Lung (tissue), 12 donors: Measurements from ENCODE around the gene GNPTAB. TPM values are rescaled to one million over a fixed set of nuclear protein-coding genes. Genes with fewer than 3 reads are reported as not detected.
A peak's percentile ranks its signal among the peaks of the same experiment; 100 is the strongest.
"Not testable (repeated sequence)": the region's sequence is repeated elsewhere in the genome, so short reads cannot be mapped to it uniquely, and the experiment has no call there.

Experiments used
- ATAC-seq: fragments of 200-7000 bp; cut with Tn5 transposase; one replicate; pipeline ENCODE4 v1.9.1; 2020; ENCODE audit warnings: moderate number of reproducible peaks; ENCODE audit not compliant: insufficient read depth, low FRiP score
- DNase-seq, 3 donors: peaks; one replicate each; pipeline ENCODE4 v3.0.0-alpha.2; 2013 to 2017
- H3K27ac ChIP-seq, 2 donors: one replicate each; pipeline ENCODE4 v1.5.1; 2013; ENCODE audit warnings: mild to moderate bottlenecking in 2 of 2, moderate library complexity in 2 of 2, control low read depth in 1 of 2, inconsistent platforms in 1 of 2, low read depth in 1 of 2, low read length in 1 of 2
- H3K27me3 ChIP-seq, 3 donors: one replicate each; pipeline ENCODE4 v1.5.1; 2013; ENCODE audit warnings: low read length in 2 of 3; ENCODE audit not compliant: control insufficient read depth in 3 of 3, insufficient read depth in 3 of 3
- H3K36me3 ChIP-seq, 4 donors: one replicate each; pipeline ENCODE4 v1.5.1; 2013; ENCODE audit warnings: low read length in 4 of 4, mild to moderate bottlenecking in 1 of 4, moderate library complexity in 1 of 4; ENCODE audit not compliant: control insufficient read depth in 4 of 4, insufficient read depth in 4 of 4
- H3K4me1 ChIP-seq, 5 donors: one replicate each; pipeline ENCODE4 v1.5.1; 2013; ENCODE audit warnings: low read length in 5 of 5, mild to moderate bottlenecking in 2 of 5, moderate library complexity in 1 of 5; ENCODE audit not compliant: control insufficient read depth in 5 of 5, insufficient read depth in 5 of 5
- H3K4me3 ChIP-seq: one replicate; pipeline ENCODE4 v1.5.1; 2013; ENCODE audit warnings: mild to moderate bottlenecking, control low read depth, moderate library complexity
- H3K9ac ChIP-seq, 2 donors: one replicate each; pipeline ENCODE4 v1.5.1; 2013; ENCODE audit warnings: low read length in 2 of 2, control low read depth in 1 of 2; ENCODE audit not compliant: insufficient read depth in 1 of 2
- H3K9me3 ChIP-seq, 4 donors: one replicate each; pipeline ENCODE4 v1.5.1; 2013; ENCODE audit warnings: low read length in 3 of 4, mild to moderate bottlenecking in 1 of 4, moderate library complexity in 1 of 4; ENCODE audit not compliant: control insufficient read depth in 4 of 4, insufficient read depth in 3 of 4
- CTCF ChIP-seq: IDR thresholded peaks from 2 replicates; pipeline ENCODE4 v1.5.1; 2012; ENCODE audit warnings: mild to moderate bottlenecking; ENCODE audit errors: control extremely low read depth, extremely low read depth
- WGBS, 2 donors: extraction: QIAGEN DNeasy Blood & Tissue Kit; methylation state at CpG; one replicate each; pipeline ENCODE4 v1.1.7; 2013; 5-methylcytosine and 5-hydroxymethylcytosine counted together
- polyA plus RNA-seq, 2 donors: library from polyadenylated mRNA; stranded (reverse); fragments of 200-250 nt; gene quantifications; one replicate each; pipeline ENCODE4 v1.2.1, GENCODE V29; 2013
- total RNA-seq, 2 donors: library from RNA; depleted of rRNA in 1 of 2; stranded (reverse); fragments of >200 nt in 1 of 2; gene quantifications; one replicate each; pipeline ENCODE4 v1.2.1, GENCODE V29; 2014 to 2021
- donor health status: control.
- donor health status: control.
- donor health status: Bipolar disorder and iron deficiency.
- donor health status: healthy.
- donor health status: DM: yes; HTN: yes; CAD: no.

Gene GNPTAB
- total and polyA plus RNA-seq, 4 donors = 14.8 to 74.3 (median 39.9) TPM

GRCh38 chr12:101823891-101824290, 6.9 kb downstream of the GNPTAB start:
- Histone ChIP-seq H3K9me3 (no peaks in the 10 kb centered on the region), H3K4me1 (peaks cover 0 to 9% (median 2%) of the 10 kb centered on the region in 5 donors), H3K27me3 (no peaks in the 10 kb centered on the region), H3K9ac (no peak overlapping the region), H3K27ac (peak overlapping the region; percentile 37 to 58), H3K36me3 (no peaks in the 10 kb centered on the region), H3K4me3 (no peak overlapping the region)
- ATAC-seq (no peak), DNase-seq (peak in 1 of 3 donors; percentile 34)
- no peak for TF ChIP-seq CTCF
- 0 to 5% methylated on average over 3 of the region's 3 CpGs for WGBS, 2 donors

- peaks cover 0 to 9% (median 2%) of the 10 kb centered on the region in 5 donors for H3K4me1 ChIP-seq
- DNase-seq (peak in 1 of 3 donors; percentile 28), ATAC-seq (no peak)
- TF ChIP-seq CTCF = no peak
- H3K4me3 ChIP-seq = no peak overlapping the region
- WGBS, 2 donors = 75 to 92% methylated on average over 4 of the region's 4 CpGs
- no peak overlapping the region for H3K9ac ChIP-seq
- no peaks in the 10 kb centered on the region for H3K36me3 ChIP-seq
- H3K9me3 ChIP-seq = no peaks in the 10 kb centered on the region
- H3K27ac ChIP-seq = no peak overlapping the region
- no peaks in the 10 kb centered on the region for H3K27me3 ChIP-seq
Measured at GRCh38 chr12:101823039-101823438, 7.7 kb downstream of the GNPTAB start.

GRCh38 chr12:101819467-101819866, 11.3 kb downstream of the GNPTAB start:
- Histone ChIP-seq H3K4me1 (peaks cover 0 to 2% (median 0%) of the 10 kb centered on the region in 5 donors), H3K36me3 (no peaks in the 10 kb centered on the region), H3K27ac (no peak overlapping the region), H3K27me3 (no peaks in the 10 kb centered on the region), H3K9ac (no peak overlapping the region), H3K9me3 (no peaks in the 10 kb centered on the region), H3K4me3 (no peak overlapping the region)
- WGBS, 2 donors = 78 to 96% methylated on average over 2 of the region's 2 CpGs
- DNase-seq (no peak), ATAC-seq (no peak)
- no peak for TF ChIP-seq CTCF

- not testable (repeated sequence) for H3K36me3 ChIP-seq, H3K9ac ChIP-seq, DNase-seq, H3K4me3 ChIP-seq, H3K27me3 ChIP-seq, ATAC-seq, H3K4me1 ChIP-seq, H3K27ac ChIP-seq, H3K9me3 ChIP-seq
- 95 to 97% methylated on average over 4 of the region's 4 CpGs for WGBS, 2 donors
Measured at GRCh38 chr12:101818689-101819088, 12.1 kb downstream of the GNPTAB start.
